ENCODE data around the gene R3HDM4. TPM values are rescaled to one million over a fixed set of nuclear protein-coding genes. Genes with fewer than 3 reads are reported as not detected.

R3HDM4 gene
- total RNA-seq = 10 to 100 TPM; 17.4 to 72.4 TPM
- 10 to 100 TPM; 14.1 to 23.0 TPM for polyA plus RNA-seq

DNA sequence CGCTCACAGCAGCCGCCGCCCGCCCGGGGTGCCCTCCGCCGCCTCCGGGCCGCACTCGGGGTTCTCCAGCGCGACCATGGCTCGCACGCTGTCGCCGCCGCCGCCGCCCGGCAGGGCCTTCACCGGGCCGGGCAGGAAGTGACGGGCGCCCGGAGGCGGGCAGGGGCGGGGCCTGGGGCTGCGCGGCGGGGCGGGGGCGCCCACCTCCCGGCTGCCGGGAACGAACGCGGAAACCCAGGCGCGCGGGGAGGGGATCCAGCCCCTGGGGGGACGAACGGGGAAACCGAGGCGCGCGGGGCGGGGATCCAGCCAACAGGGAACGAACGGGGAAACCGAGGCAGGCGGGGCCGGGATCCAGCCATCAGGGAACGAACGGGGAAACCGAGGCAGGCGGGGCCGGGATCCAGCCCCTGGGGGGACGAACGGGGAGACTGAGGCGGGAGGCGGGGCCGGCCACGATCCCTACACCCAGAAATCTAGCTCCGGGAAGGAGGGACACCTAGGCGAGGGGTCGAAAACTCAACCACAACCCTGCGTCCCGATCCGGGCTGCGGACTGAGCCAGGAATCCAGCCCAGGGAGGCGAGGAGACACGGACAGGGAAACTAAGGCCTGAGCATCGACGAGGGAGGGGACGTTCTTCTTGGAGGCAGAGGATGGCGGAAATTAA lies at the start of gene R3HDM4:
Gene R3HDM4 (minus strand): TSS at position 140 of the 669 bp plus-strand sequence. CDS start 62 bp downstream, at position 78.
- peaks cover 0 to 18% (median 13%) of the 10 kb centered on the region in 4 donors for H3K4me1 ChIP-seq (ENCODE audit: control insufficient read depth in 4 of 4, insufficient read depth in 4 of 4, low read length in 3 of 4)

GRCh38 chr19:961866-962620 lies 49.0 kb upstream of the R3HDM4 start:
- Histone ChIP-seq H3K36me3 (ENCODE audit: control insufficient read depth in 4 of 4, insufficient read depth in 3 of 4, low read depth in 1 of 4, low read length in 3 of 4) (peaks cover 0 to 16% (median 2%) of the 10 kb centered on the region in 4 donors), H3K9me3 (ENCODE audit: control insufficient read depth in 4 of 4, low read length in 3 of 4) (no peaks in the 10 kb centered on the region), H3K27ac (ENCODE audit: low read depth in 1 of 2, low read length in 2 of 2) (no peak overlapping the region), H3K4me3 (ENCODE audit: low read depth in 1 of 3, low read length in 3 of 3) (no peak overlapping the region), H3K27me3 (ENCODE audit: control insufficient read depth in 4 of 4, insufficient read depth in 4 of 4, low read length in 3 of 4) (no peaks in the 10 kb centered on the region), H3K4me1 (ENCODE audit: control insufficient read depth in 4 of 4, insufficient read depth in 4 of 4, low read length in 3 of 4) (no peaks in the 10 kb centered on the region), H3K9ac (ENCODE audit: low read depth in 1 of 2, low read length in 2 of 2) (no peak overlapping the region)
- no peak for TF ChIP-seq ZBTB33 (IDR thresholded peaks at IDR 0.05)
- no peak for TF ChIP-seq HNF4A (conservative IDR thresholded peaks at IDR 0.05)
- TF ChIP-seq, protein P1, sequence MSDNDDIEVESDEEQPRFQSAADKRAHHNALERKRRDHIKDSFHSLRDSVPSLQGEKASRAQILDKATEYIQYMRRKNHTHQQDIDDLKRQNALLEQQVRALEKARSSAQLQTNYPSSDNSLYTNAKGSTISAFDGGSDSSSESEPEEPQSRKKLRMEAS (IDR thresholded peaks at IDR 0.05) = no peak
- TF ChIP-seq YY1 (IDR thresholded peaks at IDR 0.05) = no peak
- no peak for TF ChIP-seq FOXA1 (IDR thresholded peaks at IDR 0.05)
- no peak for TF ChIP-seq HNF4G (IDR thresholded peaks at IDR 0.05)
- TF ChIP-seq RAD21 (IDR thresholded peaks at IDR 0.05) = no peak
- TF ChIP-seq SP1 (IDR thresholded peaks at IDR 0.05) = no peak
- TF ChIP-seq, protein P2, sequence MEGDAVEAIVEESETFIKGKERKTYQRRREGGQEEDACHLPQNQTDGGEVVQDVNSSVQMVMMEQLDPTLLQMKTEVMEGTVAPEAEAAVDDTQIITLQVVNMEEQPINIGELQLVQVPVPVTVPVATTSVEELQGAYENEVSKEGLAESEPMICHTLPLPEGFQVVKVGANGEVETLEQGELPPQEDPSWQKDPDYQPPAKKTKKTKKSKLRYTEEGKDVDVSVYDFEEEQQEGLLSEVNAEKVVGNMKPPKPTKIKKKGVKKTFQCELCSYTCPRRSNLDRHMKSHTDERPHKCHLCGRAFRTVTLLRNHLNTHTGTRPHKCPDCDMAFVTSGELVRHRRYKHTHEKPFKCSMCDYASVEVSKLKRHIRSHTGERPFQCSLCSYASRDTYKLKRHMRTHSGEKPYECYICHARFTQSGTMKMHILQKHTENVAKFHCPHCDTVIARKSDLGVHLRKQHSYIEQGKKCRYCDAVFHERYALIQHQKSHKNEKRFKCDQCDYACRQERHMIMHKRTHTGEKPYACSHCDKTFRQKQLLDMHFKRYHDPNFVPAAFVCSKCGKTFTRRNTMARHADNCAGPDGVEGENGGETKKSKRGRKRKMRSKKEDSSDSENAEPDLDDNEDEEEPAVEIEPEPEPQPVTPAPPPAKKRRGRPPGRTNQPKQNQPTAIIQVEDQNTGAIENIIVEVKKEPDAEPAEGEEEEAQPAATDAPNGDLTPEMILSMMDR (IDR thresholded peaks at IDR 0.05; ENCODE audit: low read depth, low read length, missing input control) = no peak
- TF ChIP-seq GABPA (IDR thresholded peaks at IDR 0.05 in 1 of 2, conservative IDR thresholded peaks at IDR 0.05 in 1 of 2) = no peak
- TF ChIP-seq EGR1 (IDR thresholded peaks at IDR 0.05; ENCODE audit: low read depth in 2 of 2) = no peak
- TF ChIP-seq NR2F2 (IDR thresholded peaks at IDR 0.05) = no peak
- WGBS = 82% methylated on average over 14 of the region's 14 CpGs
- DNase-seq (ENCODE audit: low spot score) = peak; percentile 85

More for the DNA sequence above, at the start of gene R3HDM4:
- TF ChIP-seq HNF4A (conservative IDR thresholded peaks at IDR 0.05) (no peak), SP1 (IDR thresholded peaks at IDR 0.05) (no peak), JUND (IDR thresholded peaks at IDR 0.05) (no peak), NR2F2 (IDR thresholded peaks at IDR 0.05) (no peak), ZBTB33 (IDR thresholded peaks at IDR 0.05) (no peak)
- TF ChIP-seq, protein P2 (IDR thresholded peaks at IDR 0.05; ENCODE audit: low read depth, low read length, missing input control) = peak; percentile 3
- 1% methylated on average over 76 of the region's 76 CpGs for WGBS
- Histone ChIP-seq H3K27me3 (ENCODE audit: control insufficient read depth in 4 of 4, insufficient read depth in 4 of 4, low read length in 3 of 4) (peaks cover 0 to 2% (median under 1%) of the 10 kb centered on the region in 4 donors), H3K9me3 (ENCODE audit: control insufficient read depth in 4 of 4, low read length in 3 of 4) (no peaks in the 10 kb centered on the region), H3K27ac (ENCODE audit: low read depth in 1 of 2, low read length in 2 of 2) (peak within 1 kb of the TSS; percentile 80 to 87), H3K36me3 (ENCODE audit: control insufficient read depth in 4 of 4, insufficient read depth in 3 of 4, low read depth in 1 of 4, low read length in 3 of 4) (no peaks in the 10 kb centered on the region), H3K4me3 (ENCODE audit: low read depth in 1 of 3, low read length in 3 of 3) (peak within 1 kb of the TSS; percentile 66 to 98 (median 82)), H3K9ac (ENCODE audit: low read depth in 1 of 2, low read length in 2 of 2) (peak within 1 kb of the TSS; percentile 83 to 90)
- DNase-seq (ENCODE audit: low spot score) = peak; percentile 85

Data from liver (tissue), 9 donors.